Measurements from ENCODE around the gene RSBN1L.

The RSBN1L gene

GRCh38 chr7:77743518-77743917, 47.3 kb downstream of the RSBN1L start (continued):
- TF ChIP-seq, protein P1, sequence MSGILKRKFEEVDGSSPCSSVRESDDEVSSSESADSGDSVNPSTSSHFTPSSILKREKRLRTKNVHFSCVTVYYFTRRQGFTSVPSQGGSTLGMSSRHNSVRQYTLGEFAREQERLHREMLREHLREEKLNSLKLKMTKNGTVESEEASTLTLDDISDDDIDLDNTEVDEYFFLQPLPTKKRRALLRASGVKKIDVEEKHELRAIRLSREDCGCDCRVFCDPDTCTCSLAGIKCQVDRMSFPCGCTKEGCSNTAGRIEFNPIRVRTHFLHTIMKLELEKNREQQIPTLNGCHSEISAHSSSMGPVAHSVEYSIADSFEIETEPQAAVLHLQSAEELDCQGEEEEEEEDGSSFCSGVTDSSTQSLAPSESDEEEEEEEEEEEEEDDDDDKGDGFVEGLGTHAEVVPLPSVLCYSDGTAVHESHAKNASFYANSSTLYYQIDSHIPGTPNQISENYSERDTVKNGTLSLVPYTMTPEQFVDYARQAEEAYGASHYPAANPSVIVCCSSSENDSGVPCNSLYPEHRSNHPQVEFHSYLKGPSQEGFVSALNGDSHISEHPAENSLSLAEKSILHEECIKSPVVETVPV (CRISPR knock-in tag; IDR thresholded peaks at IDR 0.05), result no peak
- TF ChIP-seq ZFP30 (CRISPR knock-in tag; IDR thresholded peaks at IDR 0.05), result no peak
- TF ChIP-seq RARB (CRISPR knock-in tag; IDR thresholded peaks at IDR 0.05), result no peak
- no peak for TF ChIP-seq POU6F1 (CRISPR knock-in tag; IDR thresholded peaks at IDR 0.05; ENCODE audit: borderline replicate concordance, low read depth)

DNA sequence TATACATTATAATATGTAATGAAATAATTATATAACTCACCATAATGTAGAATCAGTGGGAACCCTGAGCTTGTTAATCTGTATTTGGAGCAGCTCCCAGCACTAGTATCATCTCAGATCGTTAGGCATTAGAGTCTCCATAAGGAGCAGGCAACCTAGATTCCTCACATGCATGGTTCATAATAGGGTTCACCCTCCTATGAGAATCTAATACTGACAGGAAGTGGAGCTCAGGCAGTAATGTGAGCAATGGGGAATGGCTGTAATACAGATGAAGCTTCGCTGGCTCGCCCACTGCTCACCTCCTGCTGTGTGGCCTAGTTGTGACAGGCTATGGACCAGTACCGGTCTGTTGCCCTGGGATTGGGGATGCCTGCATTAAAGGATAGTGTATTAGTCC, 49.5 kb downstream of the RSBN1L start:
- TF ChIP-seq ZNF70 (CRISPR knock-in tag; IDR thresholded peaks at IDR 0.05) (no peak), CSDC2 (CRISPR knock-in tag; IDR thresholded peaks at IDR 0.05) (no peak)
- no peak for ATAC-seq

- TF ChIP-seq TOX (CRISPR knock-in tag; IDR thresholded peaks at IDR 0.05; ENCODE audit: borderline replicate concordance) (no peak), RARB (CRISPR knock-in tag; IDR thresholded peaks at IDR 0.05) (no peak), PATZ1 (CRISPR knock-in tag; IDR thresholded peaks at IDR 0.05; ENCODE audit: borderline replicate concordance) (no peak), SNAI2 (CRISPR knock-in tag; IDR thresholded peaks at IDR 0.05) (no peak), BACH2 (CRISPR knock-in tag; IDR thresholded peaks at IDR 0.05; ENCODE audit: borderline replicate concordance) (no peak), ZNF565 (CRISPR knock-in tag; conservative IDR thresholded peaks at IDR 0.05; ENCODE audit: low read depth) (no peak), ARNTL (CRISPR knock-in tag; IDR thresholded peaks at IDR 0.05; ENCODE audit: borderline replicate concordance, low read depth) (no peak), POU6F1 (CRISPR knock-in tag; IDR thresholded peaks at IDR 0.05; ENCODE audit: borderline replicate concordance, low read depth) (no peak), GLIS3 (CRISPR knock-in tag; IDR thresholded peaks at IDR 0.05) (no peak), ESRRG (CRISPR knock-in tag; IDR thresholded peaks at IDR 0.05) (no peak), ZNF8 (CRISPR knock-in tag; IDR thresholded peaks at IDR 0.05) (no peak)
- TF ChIP-seq, protein P2, sequence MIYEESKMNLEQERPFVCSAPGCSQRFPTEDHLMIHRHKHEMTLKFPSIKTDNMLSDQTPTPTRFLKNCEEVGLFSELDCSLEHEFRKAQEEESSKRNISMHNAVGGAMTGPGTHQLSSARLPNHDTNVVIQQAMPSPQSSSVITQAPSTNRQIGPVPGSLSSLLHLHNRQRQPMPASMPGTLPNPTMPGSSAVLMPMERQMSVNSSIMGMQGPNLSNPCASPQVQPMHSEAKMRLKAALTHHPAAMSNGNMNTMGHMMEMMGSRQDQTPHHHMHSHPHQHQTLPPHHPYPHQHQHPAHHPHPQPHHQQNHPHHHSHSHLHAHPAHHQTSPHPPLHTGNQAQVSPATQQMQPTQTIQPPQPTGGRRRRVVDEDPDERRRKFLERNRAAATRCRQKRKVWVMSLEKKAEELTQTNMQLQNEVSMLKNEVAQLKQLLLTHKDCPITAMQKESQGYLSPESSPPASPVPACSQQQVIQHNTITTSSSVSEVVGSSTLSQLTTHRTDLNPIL (CRISPR knock-in tag; IDR thresholded peaks at IDR 0.05; ENCODE audit: low read depth), result no peak
- TF ChIP-seq, protein P1 (CRISPR knock-in tag; IDR thresholded peaks at IDR 0.05), result no peak
- no peak for ATAC-seq
Measured at GRCh38 chr7:77746164-77746823, 50.0 kb downstream of the RSBN1L start.

- ATAC-seq, result no peak
- TF ChIP-seq CSDC2 (CRISPR knock-in tag; IDR thresholded peaks at IDR 0.05) (no peak), ZC3H10 (CRISPR knock-in tag; IDR thresholded peaks at IDR 0.05) (no peak), PATZ1 (CRISPR knock-in tag; IDR thresholded peaks at IDR 0.05; ENCODE audit: borderline replicate concordance) (no peak), BACH2 (CRISPR knock-in tag; IDR thresholded peaks at IDR 0.05; ENCODE audit: borderline replicate concordance) (no peak), ZFP30 (CRISPR knock-in tag; IDR thresholded peaks at IDR 0.05) (no peak), ZFP3 (CRISPR knock-in tag; IDR thresholded peaks at IDR 0.05) (no peak), TSHZ2 (CRISPR knock-in tag; IDR thresholded peaks at IDR 0.05) (no peak), PPARA (CRISPR knock-in tag; IDR thresholded peaks at IDR 0.05; ENCODE audit: borderline replicate concordance) (no peak)
Measured at GRCh38 chr7:77746824-77747165, 50.5 kb downstream of the RSBN1L start.

All from SK-N-SH treated with all-trans-retinoic acid at 6 μM for 48 hours (cell line).